Measurements from ENCODE around the gene PRPS1.
A peak's percentile ranks its signal among the peaks of the same experiment; 100 is the strongest.

PRPS1 gene
- long read RNA-seq, transcript PRPS1-204 (7 exons, 2,152 nt): major isoform, 49 of 56 reads
- long read RNA-seq, partial matches to known transcripts: 1 of 56 reads
- long read RNA-seq, other reads (novel, unspliced or antisense): 6 of 56 reads

DNA sequence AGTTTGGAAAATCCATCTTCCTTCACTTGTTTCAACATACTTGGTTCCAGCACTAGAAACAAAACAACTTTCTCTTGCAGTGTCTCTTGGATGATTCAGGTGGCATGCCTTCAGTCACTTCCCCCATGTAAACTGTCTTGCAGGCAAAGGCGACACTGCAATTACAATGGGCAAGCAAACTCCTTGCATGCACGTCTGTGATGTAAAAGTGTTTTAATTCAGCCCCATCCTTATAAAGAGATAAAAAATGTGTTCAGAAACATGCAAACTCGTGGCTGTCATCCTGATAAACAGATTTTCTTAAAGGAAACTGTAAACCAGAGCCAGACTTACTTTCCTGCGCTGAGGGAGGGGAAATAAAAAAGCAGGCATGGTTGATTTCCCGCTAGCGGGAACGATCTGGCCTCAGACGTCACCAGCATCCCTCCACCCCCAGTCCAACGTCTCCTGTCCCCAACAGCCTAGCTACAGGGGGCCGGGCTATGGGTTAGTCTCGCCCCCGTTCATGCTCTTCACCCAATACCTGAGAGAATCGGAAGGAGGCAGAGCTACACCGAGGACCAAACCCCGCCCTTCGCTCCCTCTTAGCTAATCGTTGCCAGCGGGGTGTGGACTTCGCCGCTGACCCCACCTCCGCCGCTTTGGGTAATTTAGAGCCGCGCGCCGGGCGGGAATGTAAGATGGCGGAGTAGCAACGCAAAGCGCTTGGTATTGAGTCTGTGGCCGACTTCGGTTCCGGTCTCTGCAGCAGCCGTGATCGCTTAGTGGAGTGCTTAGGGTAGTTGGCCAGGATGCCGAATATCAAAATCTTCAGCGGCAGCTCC is at the start of gene PRPS1:
TSS of gene PRPS1 (plus strand) at position 673 of the 824 bp plus-strand sequence. CDS start at position 792, 119 bp downstream.
- H3K27me3 ChIP-seq (ENCODE audit: insufficient read depth, poor library complexity, severe bottlenecking): no peaks in the 10 kb centered on the region
- peak; percentile 70 to 95 for DNase-seq (ENCODE audit: low read depth in 1 of 2, low spot score in 1 of 2)
- H3K27ac ChIP-seq (replicated peaks): peak within 1 kb of the TSS; percentile 85
- H3K4me3 ChIP-seq (replicated peaks; ENCODE audit: insufficient read depth, low read length): peak within 1 kb of the TSS; percentile 58
- no peak; the same call in none of the 2 replicates for TF ChIP-seq POLR2AphosphoS5 (IDR thresholded peaks at IDR 0.05; ENCODE audit: low read depth)
- TF ChIP-seq GABPA (IDR thresholded peaks at IDR 0.05; ENCODE audit: low read depth): no peak
- TF ChIP-seq SPI1 (IDR thresholded peaks at IDR 0.05; ENCODE audit: borderline replicate concordance, low read depth): no peak
- TF ChIP-seq, protein P1, sequence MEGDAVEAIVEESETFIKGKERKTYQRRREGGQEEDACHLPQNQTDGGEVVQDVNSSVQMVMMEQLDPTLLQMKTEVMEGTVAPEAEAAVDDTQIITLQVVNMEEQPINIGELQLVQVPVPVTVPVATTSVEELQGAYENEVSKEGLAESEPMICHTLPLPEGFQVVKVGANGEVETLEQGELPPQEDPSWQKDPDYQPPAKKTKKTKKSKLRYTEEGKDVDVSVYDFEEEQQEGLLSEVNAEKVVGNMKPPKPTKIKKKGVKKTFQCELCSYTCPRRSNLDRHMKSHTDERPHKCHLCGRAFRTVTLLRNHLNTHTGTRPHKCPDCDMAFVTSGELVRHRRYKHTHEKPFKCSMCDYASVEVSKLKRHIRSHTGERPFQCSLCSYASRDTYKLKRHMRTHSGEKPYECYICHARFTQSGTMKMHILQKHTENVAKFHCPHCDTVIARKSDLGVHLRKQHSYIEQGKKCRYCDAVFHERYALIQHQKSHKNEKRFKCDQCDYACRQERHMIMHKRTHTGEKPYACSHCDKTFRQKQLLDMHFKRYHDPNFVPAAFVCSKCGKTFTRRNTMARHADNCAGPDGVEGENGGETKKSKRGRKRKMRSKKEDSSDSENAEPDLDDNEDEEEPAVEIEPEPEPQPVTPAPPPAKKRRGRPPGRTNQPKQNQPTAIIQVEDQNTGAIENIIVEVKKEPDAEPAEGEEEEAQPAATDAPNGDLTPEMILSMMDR (IDR thresholded peaks at IDR 0.05; ENCODE audit: insufficient read depth, low read length): no peak

DNA sequence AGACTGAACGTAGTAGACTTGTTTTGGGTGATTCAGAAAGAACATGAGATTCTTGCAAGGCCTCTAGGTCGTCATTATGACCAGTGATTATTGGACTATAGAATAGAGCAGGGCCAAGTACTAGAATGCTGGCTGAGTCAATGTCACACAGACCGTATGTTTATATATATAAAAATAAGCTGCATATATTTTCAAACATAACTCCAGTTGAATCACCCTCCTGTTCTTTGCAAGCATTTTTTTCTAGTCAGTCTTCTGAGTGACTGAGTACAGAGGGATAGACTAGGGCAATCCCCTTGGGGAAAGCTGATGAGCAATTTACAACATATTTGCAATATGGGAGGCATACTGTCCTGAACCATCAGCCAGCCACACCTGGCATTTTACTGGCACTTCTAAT is 48.4 kb upstream of the PRPS1 start:
- no peak for DNase-seq (ENCODE audit: low read depth in 1 of 2, low spot score in 1 of 2)
- no peak overlapping the region for H3K4me3 ChIP-seq (replicated peaks; ENCODE audit: insufficient read depth, low read length)
- TF ChIP-seq GABPA (IDR thresholded peaks at IDR 0.05; ENCODE audit: low read depth) (no peak), SPI1 (IDR thresholded peaks at IDR 0.05; ENCODE audit: borderline replicate concordance, low read depth) (no peak), POLR2AphosphoS5 (IDR thresholded peaks at IDR 0.05; ENCODE audit: low read depth) (no peak)
- TF ChIP-seq, protein P1 (IDR thresholded peaks at IDR 0.05; ENCODE audit: insufficient read depth, low read length): no peak
- TF ChIP-seq, protein P2, sequence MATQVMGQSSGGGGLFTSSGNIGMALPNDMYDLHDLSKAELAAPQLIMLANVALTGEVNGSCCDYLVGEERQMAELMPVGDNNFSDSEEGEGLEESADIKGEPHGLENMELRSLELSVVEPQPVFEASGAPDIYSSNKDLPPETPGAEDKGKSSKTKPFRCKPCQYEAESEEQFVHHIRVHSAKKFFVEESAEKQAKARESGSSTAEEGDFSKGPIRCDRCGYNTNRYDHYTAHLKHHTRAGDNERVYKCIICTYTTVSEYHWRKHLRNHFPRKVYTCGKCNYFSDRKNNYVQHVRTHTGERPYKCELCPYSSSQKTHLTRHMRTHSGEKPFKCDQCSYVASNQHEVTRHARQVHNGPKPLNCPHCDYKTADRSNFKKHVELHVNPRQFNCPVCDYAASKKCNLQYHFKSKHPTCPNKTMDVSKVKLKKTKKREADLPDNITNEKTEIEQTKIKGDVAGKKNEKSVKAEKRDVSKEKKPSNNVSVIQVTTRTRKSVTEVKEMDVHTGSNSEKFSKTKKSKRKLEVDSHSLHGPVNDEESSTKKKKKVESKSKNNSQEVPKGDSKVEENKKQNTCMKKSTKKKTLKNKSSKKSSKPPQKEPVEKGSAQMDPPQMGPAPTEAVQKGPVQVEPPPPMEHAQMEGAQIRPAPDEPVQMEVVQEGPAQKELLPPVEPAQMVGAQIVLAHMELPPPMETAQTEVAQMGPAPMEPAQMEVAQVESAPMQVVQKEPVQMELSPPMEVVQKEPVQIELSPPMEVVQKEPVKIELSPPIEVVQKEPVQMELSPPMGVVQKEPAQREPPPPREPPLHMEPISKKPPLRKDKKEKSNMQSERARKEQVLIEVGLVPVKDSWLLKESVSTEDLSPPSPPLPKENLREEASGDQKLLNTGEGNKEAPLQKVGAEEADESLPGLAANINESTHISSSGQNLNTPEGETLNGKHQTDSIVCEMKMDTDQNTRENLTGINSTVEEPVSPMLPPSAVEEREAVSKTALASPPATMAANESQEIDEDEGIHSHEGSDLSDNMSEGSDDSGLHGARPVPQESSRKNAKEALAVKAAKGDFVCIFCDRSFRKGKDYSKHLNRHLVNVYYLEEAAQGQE (IDR thresholded peaks at IDR 0.05; ENCODE audit: insufficient replicate concordance, low read depth): no peak
- no peak overlapping the region for H3K27ac ChIP-seq (replicated peaks)
- H3K27me3 ChIP-seq (ENCODE audit: insufficient read depth, poor library complexity, severe bottlenecking): no peaks in the 10 kb centered on the region

DNA sequence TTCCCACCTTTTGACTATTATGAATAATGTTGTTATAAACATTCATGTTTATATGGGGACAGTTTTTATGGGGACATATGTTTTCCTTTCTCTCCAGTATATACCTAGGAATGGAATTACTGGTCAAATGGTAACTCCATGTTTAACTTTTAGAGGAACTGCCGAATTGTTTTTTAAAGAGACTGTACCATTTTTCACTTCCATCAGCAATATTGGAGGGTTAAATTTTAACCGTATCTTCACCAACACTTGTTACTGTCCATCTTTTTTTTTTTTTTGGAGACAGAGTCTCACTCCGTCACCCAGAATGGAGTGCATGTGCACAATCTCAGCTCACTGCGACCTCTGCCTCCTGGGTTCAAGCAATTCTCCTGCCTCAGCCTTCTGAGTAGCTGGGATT is 46.4 kb upstream of the PRPS1 start:
- TF ChIP-seq, protein P1 (IDR thresholded peaks at IDR 0.05; ENCODE audit: insufficient read depth, low read length): no peak
- TF ChIP-seq SPI1 (IDR thresholded peaks at IDR 0.05; ENCODE audit: borderline replicate concordance, low read depth): no peak
- TF ChIP-seq, protein P2 (IDR thresholded peaks at IDR 0.05; ENCODE audit: insufficient replicate concordance, low read depth): no peak
- TF ChIP-seq POLR2AphosphoS5 (IDR thresholded peaks at IDR 0.05; ENCODE audit: low read depth): no peak
- H3K4me3 ChIP-seq (replicated peaks; ENCODE audit: insufficient read depth, low read length): no peak overlapping the region
- no peaks in the 10 kb centered on the region for H3K27me3 ChIP-seq (ENCODE audit: insufficient read depth, poor library complexity, severe bottlenecking)
- DNase-seq (ENCODE audit: low read depth in 1 of 2, low spot score in 1 of 2): no peak
- H3K27ac ChIP-seq (replicated peaks): no peak overlapping the region

Data from HL-60 (cell line).